ENCODE results near the gene SLC1A1. TPM values are rescaled to one million over a fixed set of nuclear protein-coding genes. Genes with fewer than 3 reads are reported as not detected.
A peak's percentile ranks its signal among the peaks of the same experiment; 100 is the strongest.

The SLC1A1 gene
- total RNA-seq, 2 donors from 2014 or later, result 2.6 to 5.2 TPM

DNA sequence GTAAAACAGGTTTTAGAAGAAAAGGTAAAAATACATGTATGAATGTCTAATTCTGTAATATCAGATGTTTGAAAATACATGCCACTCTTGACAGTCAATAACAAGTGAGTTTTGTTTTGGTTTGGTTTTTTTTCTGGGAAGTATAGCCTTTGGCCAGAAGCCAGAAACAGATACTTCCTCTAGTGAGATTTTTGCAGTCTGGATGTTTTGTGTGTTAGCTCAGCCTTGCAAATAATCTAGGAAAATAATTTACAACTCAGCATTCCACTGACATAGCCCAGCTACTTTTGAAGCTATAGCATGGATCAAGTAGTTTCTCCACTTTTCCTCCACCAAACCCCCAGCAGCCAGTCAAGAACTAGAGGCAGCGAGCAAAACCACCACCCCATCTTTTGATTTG lies 56.7 kb downstream of the SLC1A1 start:
- Histone ChIP-seq H3K4me3 (no peak overlapping the region), H3K36me3 (replicated peaks in 1 of 2; ENCODE audit: insufficient read depth in 1 of 2, low read depth in 2 of 2) (no peaks in the 10 kb centered on the region), H3K9me3 (no peaks in the 10 kb centered on the region), H3K4me1 (peaks cover 7% of the 10 kb centered on the region), H3K27ac (peak overlapping the region in 1 of 4 donors; percentile 37), H3K27me3 (no peaks in the 10 kb centered on the region)
- DNase-seq (no peak), ATAC-seq (peak; percentile 40)
- intact Hi-C loops (cut with DNase I), result no loop called here
- WGBS, 2 donors, result 76 to 86% methylated on average over 1 of the region's 1 CpG
- no peak for TF ChIP-seq POLR2A (IDR thresholded peaks at IDR 0.05)
- TF ChIP-seq CTCF (IDR thresholded peaks at IDR 0.05), result no peak

DNA sequence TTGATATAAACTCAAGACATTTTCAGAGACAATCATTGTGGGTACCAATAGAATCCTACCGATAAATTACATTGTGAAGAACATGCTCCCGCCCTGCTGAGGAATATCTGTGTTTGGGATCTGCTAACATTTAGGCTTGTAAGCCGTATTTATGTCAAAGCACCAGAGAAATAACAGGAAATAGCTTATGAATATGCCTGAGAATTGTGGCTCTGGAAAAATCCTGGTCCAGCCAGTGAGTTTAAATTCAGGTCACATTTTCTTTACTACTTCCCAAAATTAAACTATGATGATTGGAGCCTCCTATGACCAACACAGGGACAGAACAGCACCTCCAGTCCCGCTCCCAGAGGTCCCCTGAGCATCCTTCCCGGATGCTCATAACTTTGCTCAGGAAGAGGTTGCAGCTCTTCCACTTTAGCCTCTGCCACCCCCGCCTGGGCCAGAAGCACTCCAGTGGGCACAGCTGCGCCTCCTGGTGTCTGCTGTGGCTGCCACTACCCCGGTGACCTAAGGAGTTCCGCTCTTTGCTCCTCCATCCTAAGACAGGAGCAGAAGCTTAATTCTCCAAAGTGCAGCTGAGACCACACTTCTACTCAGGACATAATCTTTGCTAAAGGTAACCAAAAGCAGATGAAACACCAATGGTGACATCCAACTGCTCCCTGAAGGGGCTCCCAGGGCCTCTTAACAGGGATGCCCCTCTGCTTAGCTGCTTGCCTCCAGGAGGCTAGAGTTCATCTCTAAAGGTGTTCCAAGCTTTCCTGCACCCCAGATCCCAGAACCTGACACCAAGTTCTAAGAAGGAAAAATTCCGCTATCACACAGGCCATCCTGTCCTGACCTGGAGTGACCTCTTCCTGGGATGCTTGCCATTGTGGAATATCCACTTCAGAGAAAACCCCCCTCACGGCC lies 58.8 kb downstream of the SLC1A1 start:
- WGBS, 2 donors, result 69 to 83% methylated on average over 10 to 11 of the region's 11 CpGs
- Histone ChIP-seq H3K27ac (no peak overlapping the region), H3K4me3 (no peak overlapping the region), H3K4me1 (peaks cover 7% of the 10 kb centered on the region), H3K9me3 (no peaks in the 10 kb centered on the region), H3K27me3 (no peaks in the 10 kb centered on the region), H3K36me3 (replicated peaks in 1 of 2; ENCODE audit: insufficient read depth in 1 of 2, low read depth in 2 of 2) (no peaks in the 10 kb centered on the region)
- intact Hi-C loops (cut with DNase I), result no loop called here
- no peak for TF ChIP-seq POLR2A (IDR thresholded peaks at IDR 0.05)
- no peak for TF ChIP-seq CTCF (IDR thresholded peaks at IDR 0.05)
- ATAC-seq (no peak), DNase-seq (peak in 1 of 4 donors; percentile 14)

- Histone ChIP-seq H3K4me3 (no peak overlapping the region), H3K9me3 (no peaks in the 10 kb centered on the region), H3K4me1 (peaks cover 7% of the 10 kb centered on the region), H3K36me3 (replicated peaks in 1 of 2; ENCODE audit: insufficient read depth in 1 of 2, low read depth in 2 of 2) (no peaks in the 10 kb centered on the region), H3K27ac (no peak overlapping the region), H3K27me3 (no peaks in the 10 kb centered on the region)
- DNase-seq (no peak), ATAC-seq (no peak)
- WGBS, 2 donors, result 72 to 75% methylated on average over 4 of the region's 4 CpGs
- intact Hi-C loops (cut with DNase I), result no loop called here
- TF ChIP-seq POLR2A (IDR thresholded peaks at IDR 0.05) (no peak), CTCF (IDR thresholded peaks at IDR 0.05) (no peak)
Measured at GRCh38 chr9:4549751-4550295, 59.6 kb downstream of the SLC1A1 start.

DNA sequence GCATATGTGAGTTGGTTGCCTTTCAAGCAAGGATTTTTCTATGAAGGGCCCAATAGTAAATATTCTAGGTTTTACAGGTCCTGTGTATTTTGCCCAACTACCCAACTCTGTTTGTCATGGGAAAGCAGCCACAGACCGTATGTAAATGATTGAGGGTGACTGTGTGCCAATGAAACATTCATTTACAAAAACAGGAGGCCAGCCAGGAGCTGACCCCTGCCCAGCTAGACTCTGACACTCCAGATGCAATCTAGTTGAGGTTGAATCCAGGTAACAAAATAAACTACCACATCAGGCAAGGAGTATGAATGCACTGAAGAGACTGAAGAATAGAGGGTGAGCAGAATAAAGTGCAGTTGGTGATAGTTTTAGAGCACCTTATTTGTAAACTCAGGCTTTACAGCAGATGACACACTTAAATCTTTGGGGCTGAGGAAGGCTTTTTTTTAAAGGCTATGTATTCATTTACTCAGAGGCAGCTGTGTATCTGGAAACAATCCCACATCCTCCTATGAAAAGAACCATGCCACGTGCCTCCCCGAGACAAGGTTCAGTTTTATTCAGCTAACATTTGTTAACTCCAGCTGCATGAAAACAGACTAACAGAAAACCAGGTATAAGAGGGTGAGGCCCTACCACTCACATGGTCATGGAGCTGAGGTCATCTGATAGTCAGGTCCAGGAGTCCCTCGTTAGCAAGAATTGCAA lies 60.7 kb downstream of the SLC1A1 start:
- 51 to 57% methylated on average over 4 of the region's 4 CpGs for WGBS, 2 donors
- H3K4me3 ChIP-seq, result no peak overlapping the region
- no peaks in the 10 kb centered on the region for H3K27me3 ChIP-seq
- TF ChIP-seq POLR2A (IDR thresholded peaks at IDR 0.05) (no peak), CTCF (IDR thresholded peaks at IDR 0.05) (no peak)
- intact Hi-C loops (cut with DNase I), result no loop called here
- ATAC-seq, result no peak
- peaks cover 7% of the 10 kb centered on the region for H3K4me1 ChIP-seq
- DNase-seq, result no peak
- no peak overlapping the region for H3K27ac ChIP-seq
- H3K36me3 ChIP-seq (replicated peaks in 1 of 2; ENCODE audit: insufficient read depth in 1 of 2, low read depth in 2 of 2), result no peaks in the 10 kb centered on the region
- H3K9me3 ChIP-seq, result no peaks in the 10 kb centered on the region
